HCT116 (cell line): ENCODE measurements around the gene NOTO.

Source experiments
- CBX3 ChIP-seq: IDR thresholded peaks from 2 replicates; pipeline ENCODE4 v1.6.1; 2012; ENCODE audit warnings: low read depth
- CEBPB ChIP-seq: IDR thresholded peaks from 2 replicates; pipeline ENCODE4 v1.6.1; 2012; ENCODE audit warnings: low read depth
- EZH2 ChIP-seq: fragments of 200-600 bp; sonication (generic); IDR thresholded peaks from 2 replicates; pipeline ENCODE4 v1.6.1; 2017; ENCODE audit warnings: antibody characterized with exemption, mixed run types
- EZH2phosphoT487 ChIP-seq: fragments of 200-600 bp; IDR thresholded peaks from 2 replicates; pipeline ENCODE4 v1.6.1; 2018; ENCODE audit warnings: antibody characterized with exemption, borderline replicate concordance
- POLR2A ChIP-seq: IDR thresholded peaks from 2 replicates; pipeline ENCODE4 v1.7.0; 2011; ENCODE audit warnings: borderline replicate concordance; ENCODE audit not compliant: insufficient read depth, insufficient read length; ENCODE audit errors: extremely low read depth
- RAD21 ChIP-seq: IDR thresholded peaks from 2 replicates; pipeline ENCODE4 v1.6.1; 2012; ENCODE audit warnings: low read depth, mild to moderate bottlenecking
- YY1 ChIP-seq: IDR thresholded peaks from 2 replicates; pipeline ENCODE4 v1.6.1; 2011; ENCODE audit warnings: low read length, low read depth, moderate library complexity, mild to moderate bottlenecking; ENCODE audit not compliant: insufficient replicate concordance; ENCODE audit errors: extremely low read depth
- ZNF274 ChIP-seq: fragments of 200-500 bp; sonication (Bioruptor generic); IDR thresholded peaks from 2 replicates; pipeline ENCODE4 v1.6.1; 2014; ENCODE audit warnings: mild to moderate bottlenecking, low read depth, low read length, inconsistent platforms
- TF ChIP-seq, protein P1 (sequence below), 3 experiments: fragments of 200-600 bp in 1 of 3; sonication (generic) in 1 of 3; IDR thresholded peaks in 2 of 3; conservative IDR thresholded peaks in 1 of 3; 2 replicates each; pipeline ENCODE4 v1.5.1; 2012 to 2017; ENCODE audit warnings: low read depth in 2 of 3, low read length in 2 of 3, antibody characterized with exemption in 1 of 3, borderline replicate concordance in 1 of 3, control low read depth in 1 of 3, mild to moderate bottlenecking in 1 of 3, mixed read lengths in 1 of 3, mixed run types in 1 of 3, moderate library complexity in 1 of 3; ENCODE audit not compliant: insufficient read depth in 1 of 3
- TF ChIP-seq, protein P2 (sequence below): IDR thresholded peaks from 2 replicates; pipeline ENCODE4 v1.6.1; 2011; ENCODE audit warnings: mild to moderate bottlenecking, low read length, moderate library complexity; ENCODE audit not compliant: insufficient replicate concordance; ENCODE audit errors: extremely low read depth
- TF ChIP-seq, protein P3 (sequence below): IDR thresholded peaks from 2 replicates; pipeline ENCODE4 v1.6.1; 2012
- TF ChIP-seq, protein P4 (sequence below): IDR thresholded peaks from 2 replicates; pipeline ENCODE4 v1.6.1; 2012

DNA sequence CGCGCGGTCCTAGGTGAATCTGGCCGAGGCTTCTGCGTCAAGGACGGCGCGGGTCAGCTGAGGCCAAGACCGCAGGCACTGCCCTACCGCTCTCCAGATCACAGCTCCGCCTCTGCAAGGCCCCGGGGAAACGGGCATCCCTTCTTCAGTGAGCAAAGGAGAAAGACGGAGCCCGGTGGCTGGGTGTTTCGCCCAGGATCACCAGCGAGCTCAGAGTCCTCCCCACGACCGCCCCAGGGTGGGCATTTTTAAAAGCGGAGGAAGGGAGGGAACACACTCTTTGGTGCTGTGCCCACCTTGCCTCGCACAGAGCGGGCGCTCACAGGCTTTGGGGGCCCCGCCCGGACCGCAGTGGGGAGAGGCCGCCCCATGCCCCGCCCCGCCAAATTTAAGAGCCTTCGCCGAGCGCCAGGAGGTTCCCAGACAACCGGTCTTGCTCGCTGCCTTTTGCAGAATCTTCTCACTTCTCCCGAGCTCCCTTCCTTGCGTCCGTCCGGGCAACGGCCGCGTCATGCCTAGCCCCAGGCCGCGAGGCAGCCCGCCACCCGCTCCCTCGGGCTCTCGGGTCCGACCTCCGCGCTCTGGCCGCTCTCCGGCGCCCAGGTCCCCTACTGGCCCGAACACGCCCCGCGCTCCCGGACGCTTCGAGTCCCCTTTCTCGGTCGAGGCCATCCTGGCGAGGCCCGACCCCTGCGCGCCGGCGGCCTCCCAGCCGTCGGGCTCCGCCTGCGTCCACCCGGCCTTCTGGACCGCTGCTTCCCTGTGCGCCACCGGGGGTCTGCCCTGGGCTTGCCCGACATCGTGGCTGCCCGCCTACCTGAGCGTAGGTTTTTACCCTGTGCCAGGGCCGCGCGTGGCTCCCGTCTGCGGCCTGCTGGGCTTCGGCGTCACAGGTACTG, at the start of gene NOTO:
- no peak for TF ChIP-seq YY1
- no peak for TF ChIP-seq POLR2A
- TF ChIP-seq CEBPB: no peak
- TF ChIP-seq, protein P1, sequence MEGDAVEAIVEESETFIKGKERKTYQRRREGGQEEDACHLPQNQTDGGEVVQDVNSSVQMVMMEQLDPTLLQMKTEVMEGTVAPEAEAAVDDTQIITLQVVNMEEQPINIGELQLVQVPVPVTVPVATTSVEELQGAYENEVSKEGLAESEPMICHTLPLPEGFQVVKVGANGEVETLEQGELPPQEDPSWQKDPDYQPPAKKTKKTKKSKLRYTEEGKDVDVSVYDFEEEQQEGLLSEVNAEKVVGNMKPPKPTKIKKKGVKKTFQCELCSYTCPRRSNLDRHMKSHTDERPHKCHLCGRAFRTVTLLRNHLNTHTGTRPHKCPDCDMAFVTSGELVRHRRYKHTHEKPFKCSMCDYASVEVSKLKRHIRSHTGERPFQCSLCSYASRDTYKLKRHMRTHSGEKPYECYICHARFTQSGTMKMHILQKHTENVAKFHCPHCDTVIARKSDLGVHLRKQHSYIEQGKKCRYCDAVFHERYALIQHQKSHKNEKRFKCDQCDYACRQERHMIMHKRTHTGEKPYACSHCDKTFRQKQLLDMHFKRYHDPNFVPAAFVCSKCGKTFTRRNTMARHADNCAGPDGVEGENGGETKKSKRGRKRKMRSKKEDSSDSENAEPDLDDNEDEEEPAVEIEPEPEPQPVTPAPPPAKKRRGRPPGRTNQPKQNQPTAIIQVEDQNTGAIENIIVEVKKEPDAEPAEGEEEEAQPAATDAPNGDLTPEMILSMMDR (IDR thresholded peaks at IDR 0.05 in 2 of 3, conservative IDR thresholded peaks at IDR 0.05 in 1 of 3; ENCODE audit: borderline replicate concordance in 1 of 3, insufficient read depth in 1 of 3, low read depth in 2 of 3, low read length in 2 of 3): no peak
- TF ChIP-seq, protein P2, sequence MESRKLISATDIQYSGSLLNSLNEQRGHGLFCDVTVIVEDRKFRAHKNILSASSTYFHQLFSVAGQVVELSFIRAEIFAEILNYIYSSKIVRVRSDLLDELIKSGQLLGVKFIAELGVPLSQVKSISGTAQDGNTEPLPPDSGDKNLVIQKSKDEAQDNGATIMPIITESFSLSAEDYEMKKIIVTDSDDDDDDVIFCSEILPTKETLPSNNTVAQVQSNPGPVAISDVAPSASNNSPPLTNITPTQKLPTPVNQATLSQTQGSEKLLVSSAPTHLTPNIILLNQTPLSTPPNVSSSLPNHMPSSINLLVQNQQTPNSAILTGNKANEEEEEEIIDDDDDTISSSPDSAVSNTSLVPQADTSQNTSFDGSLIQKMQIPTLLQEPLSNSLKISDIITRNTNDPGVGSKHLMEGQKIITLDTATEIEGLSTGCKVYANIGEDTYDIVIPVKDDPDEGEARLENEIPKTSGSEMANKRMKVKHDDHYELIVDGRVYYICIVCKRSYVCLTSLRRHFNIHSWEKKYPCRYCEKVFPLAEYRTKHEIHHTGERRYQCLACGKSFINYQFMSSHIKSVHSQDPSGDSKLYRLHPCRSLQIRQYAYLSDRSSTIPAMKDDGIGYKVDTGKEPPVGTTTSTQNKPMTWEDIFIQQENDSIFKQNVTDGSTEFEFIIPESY: no peak
- no peak for TF ChIP-seq RAD21
- no peak for TF ChIP-seq EZH2phosphoT487
- no peak for TF ChIP-seq EZH2
- TF ChIP-seq, protein P3, sequence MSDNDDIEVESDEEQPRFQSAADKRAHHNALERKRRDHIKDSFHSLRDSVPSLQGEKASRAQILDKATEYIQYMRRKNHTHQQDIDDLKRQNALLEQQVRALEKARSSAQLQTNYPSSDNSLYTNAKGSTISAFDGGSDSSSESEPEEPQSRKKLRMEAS: no peak
- no peak for TF ChIP-seq CBX3
- TF ChIP-seq, protein P4, sequence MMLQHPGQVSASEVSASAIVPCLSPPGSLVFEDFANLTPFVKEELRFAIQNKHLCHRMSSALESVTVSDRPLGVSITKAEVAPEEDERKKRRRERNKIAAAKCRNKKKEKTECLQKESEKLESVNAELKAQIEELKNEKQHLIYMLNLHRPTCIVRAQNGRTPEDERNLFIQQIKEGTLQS: no peak
- no peak for TF ChIP-seq ZNF274
